Muscle of back (tissue), 10 donors: Measurements from ENCODE around the gene STMN1. TPM values are rescaled to one million over a fixed set of nuclear protein-coding genes. Genes with fewer than 3 reads are reported as not detected.

Experiments
- polyA plus RNA-seq, 10 donors: library from polyadenylated mRNA; unstranded; fragments of 120-200 nt; gene quantifications; one replicate each; pipeline ENCODE4 v1.2.1, GENCODE V29; 2013; ENCODE audit not compliant: insufficient read length in 10 of 10

The STMN1 gene
- polyA plus RNA-seq, 10 donors = 402 to 727 (median 524) TPM

Other genes with a start within 250 kb of the STMN1 start
- 10 to 100 TPM; 47.4 to 74.8 (median 56.5) TPM for gene SELENON, start 106.2 kb downstream of the STMN1 start, polyA plus RNA-seq
- 10 to 100 TPM; 53.2 to 73.6 (median 65.9) TPM for gene MTFR1L, start 86.5 kb downstream of the STMN1 start, polyA plus RNA-seq
- gene AUNIP, start 47.0 kb downstream of the STMN1 start, polyA plus RNA-seq = 1 to 10 TPM in 7 of 10 donors, under 1 TPM in 3; 0.78 to 2.5 (median 1.3) TPM
- 1 to 10 TPM; 6.1 to 8.9 (median 7.0) TPM for gene PAQR7, start 30.7 kb downstream of the STMN1 start, polyA plus RNA-seq
- 10 to 100 TPM; 30.1 to 83.9 (median 59.1) TPM for gene PAFAH2, start 91.6 kb upstream of the STMN1 start, polyA plus RNA-seq
- gene EXTL1, start 115.4 kb upstream of the STMN1 start, polyA plus RNA-seq = 1 to 10 TPM; 1.7 to 7.3 (median 3.2) TPM
- 1 to 10 TPM in 1 of 10 donors, under 1 TPM in 9; 0.16 to 1.1 (median 0.55) TPM for gene SLC30A2, start 139.7 kb upstream of the STMN1 start, polyA plus RNA-seq
- 10 to 100 TPM; 23.1 to 48.6 (median 36.4) TPM for gene TRIM63, start 161.2 kb upstream of the STMN1 start, polyA plus RNA-seq
- 1 to 10 TPM; 5.9 to 8.8 (median 6.8) TPM for gene PDIK1L, start 205.4 kb upstream of the STMN1 start, polyA plus RNA-seq